ENCODE measurements around the gene NEUROD2. TPM values are rescaled to one million over a fixed set of nuclear protein-coding genes. Genes with fewer than 3 reads are reported as not detected.

NEUROD2 gene
- polyA plus RNA-seq, 1 of the 3 experiments (the other 2 are of a cell fraction), result not detected

GRCh38 chr17:39580082-39580468, 27.6 kb downstream of the NEUROD2 start (continued):
- no peak for TF ChIP-seq REST (IDR thresholded peaks at IDR 0.05; ENCODE audit: low read depth, low read length)
- no peak for TF ChIP-seq EP300 (IDR thresholded peaks at IDR 0.05; ENCODE audit: borderline replicate concordance in 1 of 2, low read depth in 1 of 2, low read length in 1 of 2)
- TF ChIP-seq POLR2AphosphoS5 (IDR thresholded peaks at IDR 0.05; ENCODE audit: low read depth, low read length), result no peak
- no peak for TF ChIP-seq CHD2 (IDR thresholded peaks at IDR 0.05; ENCODE audit: low read length, partially characterized antibody)
- no peak for TF ChIP-seq TEAD4 (IDR thresholded peaks at IDR 0.05; ENCODE audit: borderline replicate concordance, insufficient read depth)

- Histone ChIP-seq H3K4me2 (no peak overlapping the region), H3K27ac (ENCODE audit: low read depth in 2 of 2, low read length in 1 of 2) (no peak overlapping the region), H4K20me1 (ENCODE audit: insufficient read depth) (no peaks in the 10 kb centered on the region), H3K4me1 (ENCODE audit: control insufficient read depth in 1 of 2, insufficient read depth in 2 of 2, low read depth in 1 of 2, low read length in 1 of 2) (peaks cover 0 to 3% of the 10 kb centered on the region in 2 experiments; a peak in 1 of 4 replicates), H3K4me3 (ENCODE audit: low read depth in 2 of 2, low read length in 1 of 2) (no peak overlapping the region), H3K9me2 (no peaks in the 10 kb centered on the region), H3K9me3 (no peaks in the 10 kb centered on the region), H3F3A (replicated peaks; ENCODE audit: insufficient read depth) (no peaks in the 10 kb centered on the region), H2AFZ (ENCODE audit: low read depth) (no peak overlapping the region), H3K36me3 (replicated peaks in 1 of 2; ENCODE audit: control insufficient read depth in 1 of 2, insufficient read depth in 2 of 2, low read length in 1 of 2) (no peaks in the 10 kb centered on the region), H3K9ac (no peak overlapping the region), H3K79me2 (ENCODE audit: insufficient read depth) (no peaks in the 10 kb centered on the region), H3K27me3 (ENCODE audit: insufficient read depth) (no peaks in the 10 kb centered on the region)
- DNase-seq, result no peak
- ChIA-PET CTCF (interaction anchor here (2.9 to 10.3 kb wide), 3 partner anchors 19 to 42 kb away, joined by 13 to 93 read pairs (median 64); no protein-coding TSS in a partner anchor), POLR2A (no interaction called here)
- TF ChIP-seq SMC3 (IDR thresholded peaks at IDR 0.05; ENCODE audit: low read depth, low read length), result no peak
- TF ChIP-seq MXI1 (IDR thresholded peaks at IDR 0.05; ENCODE audit: low read depth, low read length), result no peak
- TF ChIP-seq, protein P1, sequence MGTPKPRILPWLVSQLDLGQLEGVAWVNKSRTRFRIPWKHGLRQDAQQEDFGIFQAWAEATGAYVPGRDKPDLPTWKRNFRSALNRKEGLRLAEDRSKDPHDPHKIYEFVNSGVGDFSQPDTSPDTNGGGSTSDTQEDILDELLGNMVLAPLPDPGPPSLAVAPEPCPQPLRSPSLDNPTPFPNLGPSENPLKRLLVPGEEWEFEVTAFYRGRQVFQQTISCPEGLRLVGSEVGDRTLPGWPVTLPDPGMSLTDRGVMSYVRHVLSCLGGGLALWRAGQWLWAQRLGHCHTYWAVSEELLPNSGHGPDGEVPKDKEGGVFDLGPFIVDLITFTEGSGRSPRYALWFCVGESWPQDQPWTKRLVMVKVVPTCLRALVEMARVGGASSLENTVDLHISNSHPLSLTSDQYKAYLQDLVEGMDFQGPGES (IDR thresholded peaks at IDR 0.05; ENCODE audit: low read depth, low read length), result no peak
- TF ChIP-seq FOXM1 (IDR thresholded peaks at IDR 0.05; ENCODE audit: low read depth), result no peak
- TF ChIP-seq, protein P2, sequence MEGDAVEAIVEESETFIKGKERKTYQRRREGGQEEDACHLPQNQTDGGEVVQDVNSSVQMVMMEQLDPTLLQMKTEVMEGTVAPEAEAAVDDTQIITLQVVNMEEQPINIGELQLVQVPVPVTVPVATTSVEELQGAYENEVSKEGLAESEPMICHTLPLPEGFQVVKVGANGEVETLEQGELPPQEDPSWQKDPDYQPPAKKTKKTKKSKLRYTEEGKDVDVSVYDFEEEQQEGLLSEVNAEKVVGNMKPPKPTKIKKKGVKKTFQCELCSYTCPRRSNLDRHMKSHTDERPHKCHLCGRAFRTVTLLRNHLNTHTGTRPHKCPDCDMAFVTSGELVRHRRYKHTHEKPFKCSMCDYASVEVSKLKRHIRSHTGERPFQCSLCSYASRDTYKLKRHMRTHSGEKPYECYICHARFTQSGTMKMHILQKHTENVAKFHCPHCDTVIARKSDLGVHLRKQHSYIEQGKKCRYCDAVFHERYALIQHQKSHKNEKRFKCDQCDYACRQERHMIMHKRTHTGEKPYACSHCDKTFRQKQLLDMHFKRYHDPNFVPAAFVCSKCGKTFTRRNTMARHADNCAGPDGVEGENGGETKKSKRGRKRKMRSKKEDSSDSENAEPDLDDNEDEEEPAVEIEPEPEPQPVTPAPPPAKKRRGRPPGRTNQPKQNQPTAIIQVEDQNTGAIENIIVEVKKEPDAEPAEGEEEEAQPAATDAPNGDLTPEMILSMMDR (IDR thresholded peaks at IDR 0.05), result no peak
- TF ChIP-seq RCOR1 (IDR thresholded peaks at IDR 0.05; ENCODE audit: low read length), result no peak
- no peak for TF ChIP-seq GATA2 (CRISPR knock-in tag; IDR thresholded peaks at IDR 0.05)
- no peak for TF ChIP-seq POLR2AphosphoS5 (IDR thresholded peaks at IDR 0.05; ENCODE audit: low read depth, low read length)
- TF ChIP-seq TAF1 (IDR thresholded peaks at IDR 0.05; ENCODE audit: borderline replicate concordance, low read depth, low read length), result no peak
- TF ChIP-seq TEAD4 (IDR thresholded peaks at IDR 0.05; ENCODE audit: borderline replicate concordance, insufficient read depth), result no peak
- TF ChIP-seq USF1 (IDR thresholded peaks at IDR 0.05; ENCODE audit: borderline replicate concordance, low read depth), result no peak
- TF ChIP-seq SIN3A (IDR thresholded peaks at IDR 0.05; ENCODE audit: borderline replicate concordance, low read depth, low read length), result no peak
- WGBS (ENCODE audit: low lambda C conversion rate), result 58% methylated on average over 8 of the region's 8 CpGs
Observed at GRCh38 chr17:39579318-39580081, 28.2 kb downstream of the NEUROD2 start.
